RCC 7860 (cell line): Measurements from ENCODE around the gene LYPD6B.

ENCODE experiments used
- DNase-seq: peaks from one replicate; pipeline ENCODE4 v3.0.0-alpha.2; 2015; ENCODE audit warnings: low spot score
- FAIRE-seq: peaks from 2 replicates; lab custom pipeline; 2012; peaks lifted over from hg19 to GRCh38; lab: Jason Lieb, UNC

Gene LYPD6B

GRCh38 chr2:149037851-149038250 is 648 bp upstream of the LYPD6B start:
- DNase-seq (no peak), FAIRE-seq (no peak)

GRCh38 chr2:149039213-149039724 is 770 bp downstream of the LYPD6B start:
- no peak for FAIRE-seq
- no peak for DNase-seq

GRCh38 chr2:149040451-149040850 is 2.0 kb downstream of the LYPD6B start:
- FAIRE-seq (no peak), DNase-seq (no peak)

DNA sequence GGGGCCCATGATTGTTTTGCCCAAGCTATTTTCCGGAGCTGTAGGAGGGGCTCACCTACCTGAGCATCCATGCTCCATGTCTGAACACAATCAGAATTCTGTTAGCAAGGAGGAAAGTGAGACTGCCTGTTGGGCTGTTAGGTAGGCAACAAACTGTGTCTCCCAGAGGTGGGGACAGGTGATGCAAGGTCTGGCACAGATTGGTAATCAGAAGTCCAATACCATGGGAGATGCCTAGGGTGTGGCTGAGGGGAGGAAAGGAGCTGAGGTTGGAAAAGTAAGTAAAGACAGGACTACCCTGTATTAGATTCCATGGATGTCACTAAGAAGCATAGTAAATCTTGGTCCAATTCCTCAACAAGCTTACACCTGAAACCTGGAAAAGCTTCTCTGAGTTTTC is 3.0 kb downstream of the LYPD6B start:
- no peak for FAIRE-seq
- DNase-seq, result no peak

DNA sequence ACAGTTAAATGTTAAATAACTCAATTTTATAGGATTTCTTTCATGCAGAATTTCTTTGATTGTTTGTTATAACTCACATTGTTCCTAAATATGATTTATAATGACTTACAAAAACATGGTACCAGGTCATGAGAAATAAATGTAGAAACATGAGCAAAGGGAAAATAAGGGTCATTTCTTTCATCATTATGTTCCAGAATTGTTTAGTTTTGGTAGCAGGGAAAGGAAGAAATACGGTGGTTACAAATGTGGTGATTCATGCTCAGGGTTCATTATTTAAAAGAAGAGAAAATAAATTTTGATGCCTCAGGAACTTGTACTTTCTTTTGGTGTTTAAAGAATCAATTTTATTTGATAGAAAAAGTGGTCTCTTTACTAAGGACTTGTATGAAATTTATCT is 4.4 kb downstream of the LYPD6B start:
- DNase-seq, result no peak
- FAIRE-seq, result no peak

GRCh38 chr2:149044500-149044899 is 6.0 kb downstream of the LYPD6B start:
- DNase-seq (no peak), FAIRE-seq (no peak)

- no peak for FAIRE-seq
These were observed 8.6 kb downstream of the LYPD6B start for GRCh38 chr2:149047118-149047517.

DNA sequence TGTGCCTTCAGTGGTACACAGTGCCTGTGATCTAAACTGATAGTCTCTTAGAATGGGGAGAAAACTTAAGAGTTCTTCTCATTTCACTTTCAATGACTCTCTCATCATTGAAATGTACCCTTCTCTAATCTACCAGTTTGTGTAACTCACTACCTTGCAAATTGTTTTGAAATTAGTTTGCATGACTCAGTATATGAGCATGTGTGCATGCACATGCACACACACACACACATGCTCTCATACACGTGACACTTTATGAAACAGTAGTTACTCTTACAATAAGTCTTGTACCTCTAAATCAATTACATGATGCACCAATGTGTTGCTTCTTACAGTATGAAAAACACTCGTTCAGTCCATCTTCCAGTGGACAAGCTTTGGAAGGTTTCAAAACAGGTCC is 10.6 kb downstream of the LYPD6B start:
- DNase-seq, result no peak

More at GRCh38 chr2:149047118-149047517, 8.6 kb downstream of the LYPD6B start:
- no peak for DNase-seq

GRCh38 chr2:149050188-149050587 is 11.7 kb downstream of the LYPD6B start:
- DNase-seq, result no peak
- no peak for FAIRE-seq

More for the DNA sequence above, 10.6 kb downstream of the LYPD6B start:
- FAIRE-seq, result no peak

- DNase-seq (no peak), FAIRE-seq (no peak)
These were observed 17.3 kb downstream of the LYPD6B start for GRCh38 chr2:149055751-149056150.

GRCh38 chr2:149056541-149057255 is 18.2 kb downstream of the LYPD6B start:
- DNase-seq (no peak), FAIRE-seq (no peak)

- no peak for DNase-seq
- FAIRE-seq, result no peak
These were observed 18.9 kb downstream of the LYPD6B start for GRCh38 chr2:149057401-149057800.

GRCh38 chr2:149058936-149059335 is 20.4 kb downstream of the LYPD6B start:
- DNase-seq, result no peak
- FAIRE-seq, result no peak

DNA sequence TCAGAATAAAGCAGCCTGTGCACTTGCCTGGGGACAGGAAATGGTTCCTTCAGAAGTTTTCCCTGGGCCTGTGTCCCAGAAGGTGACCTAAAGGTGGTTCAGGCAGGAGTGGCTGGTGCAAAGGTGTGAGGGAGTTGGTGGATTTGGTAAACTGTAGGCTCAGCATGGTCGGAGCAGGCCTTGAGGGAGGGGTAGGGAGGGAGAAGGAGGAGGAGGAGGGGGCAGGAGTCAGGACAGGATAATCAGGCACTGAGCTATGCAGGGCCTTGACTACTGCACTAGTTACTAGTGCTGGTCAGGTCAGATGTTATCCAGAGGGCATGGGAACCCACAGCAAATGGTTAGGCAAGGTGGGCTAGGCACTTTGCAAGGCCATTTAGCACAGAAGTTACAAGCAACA is 21.3 kb downstream of the LYPD6B start:
- FAIRE-seq, result no peak
- no peak for DNase-seq

DNA sequence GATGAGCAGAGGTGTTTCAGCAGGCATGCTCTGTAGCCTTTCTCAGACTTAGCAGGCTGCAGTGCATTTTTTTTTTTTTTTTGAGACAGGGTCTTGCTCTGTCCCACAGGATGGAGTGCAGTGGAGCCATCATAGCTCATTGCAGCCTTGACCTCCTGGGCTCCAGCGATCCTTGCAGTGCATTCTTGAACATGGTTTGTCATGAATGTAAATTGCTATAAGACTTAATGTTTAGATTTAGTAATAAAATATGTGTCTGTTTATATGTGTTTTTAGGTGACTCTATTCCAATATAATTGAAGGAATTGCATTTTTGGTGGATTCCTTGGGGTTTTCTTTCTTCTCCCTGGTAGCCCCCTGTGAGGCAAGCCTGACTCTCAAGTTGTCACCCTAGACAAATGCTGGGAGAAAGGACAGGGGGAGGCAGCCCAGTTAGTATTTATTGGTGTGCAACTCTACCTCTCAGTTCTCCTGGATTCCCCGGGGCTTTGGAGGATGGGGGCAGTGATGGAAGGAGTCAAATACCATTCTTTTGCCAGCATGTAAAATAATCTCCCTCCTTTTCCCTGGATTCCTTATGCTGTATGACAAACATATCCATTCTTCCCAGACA is 22.7 kb downstream of the LYPD6B start:
- DNase-seq (no peak), FAIRE-seq (no peak)

DNA sequence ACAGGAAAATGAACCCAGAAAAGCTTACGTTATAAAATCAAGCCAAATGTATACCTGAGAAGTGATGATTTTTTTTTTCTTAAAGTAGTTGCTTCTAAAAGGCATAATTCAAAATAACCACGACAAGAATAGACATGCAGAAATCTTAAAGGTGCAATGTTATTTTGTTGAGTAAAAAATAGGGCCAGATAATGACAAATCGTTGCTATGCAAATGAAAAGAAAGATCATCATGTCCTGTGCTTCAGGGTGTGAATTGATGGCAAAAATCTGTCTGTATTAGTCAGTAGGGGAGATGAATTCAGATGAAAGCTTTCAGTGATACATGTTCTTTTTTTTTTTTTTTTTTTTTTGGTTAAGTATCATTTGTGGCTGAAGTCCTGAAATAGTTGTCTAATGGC is 24.0 kb downstream of the LYPD6B start:
- FAIRE-seq, result no peak
- no peak for DNase-seq

- FAIRE-seq (no peak), DNase-seq (no peak)
These were observed 24.7 kb downstream of the LYPD6B start for GRCh38 chr2:149063177-149063576.

DNA sequence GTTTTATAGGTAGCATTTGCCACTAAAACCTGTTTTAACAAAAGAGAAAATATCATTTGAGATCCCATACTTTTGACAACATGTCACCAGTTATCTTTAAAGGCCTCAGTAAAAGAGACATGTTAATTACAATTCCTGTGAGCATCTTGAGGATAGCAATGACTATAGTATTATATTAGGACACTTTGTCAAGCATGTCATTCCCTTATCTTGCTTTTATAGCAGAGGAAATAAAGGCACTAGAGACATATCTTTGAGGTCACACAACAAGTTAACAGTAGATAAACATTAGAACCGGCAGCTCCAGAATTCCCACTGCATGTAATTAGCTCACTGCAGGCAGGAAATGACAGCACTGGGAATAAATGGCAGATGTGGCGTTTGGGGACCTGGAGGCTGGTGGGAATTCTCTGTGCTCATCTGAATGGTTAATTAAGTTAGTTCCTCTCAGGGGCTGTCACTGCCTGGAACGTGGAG is 25.9 kb downstream of the LYPD6B start:
- DNase-seq (no peak), FAIRE-seq (no peak)

DNA sequence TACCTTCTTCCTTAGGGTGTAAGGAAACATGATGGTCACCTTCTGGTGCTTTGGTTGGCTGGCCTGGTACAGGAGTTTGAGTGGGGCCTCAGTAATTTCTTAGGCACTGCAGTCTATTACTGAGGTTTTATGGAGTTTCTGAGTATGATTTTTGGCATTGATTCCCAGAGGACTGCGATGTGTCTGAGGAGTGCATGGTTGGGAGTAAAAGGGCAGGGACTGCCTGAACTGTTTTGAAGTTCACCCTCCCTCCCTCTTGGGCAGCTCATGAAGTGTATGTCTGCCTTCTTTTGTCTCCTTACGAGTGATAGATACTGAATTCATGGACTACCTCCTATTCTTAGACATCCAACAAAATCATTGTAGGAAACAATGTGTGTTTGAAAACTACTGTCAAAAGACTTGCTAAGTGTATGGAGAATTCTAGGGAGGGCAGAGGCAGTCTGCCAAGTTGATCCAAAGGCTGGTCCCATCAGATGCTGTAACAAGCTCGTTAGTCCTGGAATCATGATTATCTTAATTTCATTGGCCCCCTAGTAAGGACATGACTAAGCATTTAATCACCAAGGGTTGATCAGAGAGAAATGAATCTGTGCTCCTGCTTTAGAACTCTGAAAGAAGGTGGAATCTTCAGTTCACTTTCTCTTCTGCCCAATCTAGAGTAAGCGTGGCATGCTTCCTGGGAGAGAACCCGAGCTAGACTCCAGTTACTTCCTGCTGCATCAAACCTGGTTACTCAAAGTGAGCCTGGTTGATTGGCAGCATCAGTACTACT is 26.5 kb downstream of the LYPD6B start:
- FAIRE-seq (no peak), DNase-seq (no peak)

DNA sequence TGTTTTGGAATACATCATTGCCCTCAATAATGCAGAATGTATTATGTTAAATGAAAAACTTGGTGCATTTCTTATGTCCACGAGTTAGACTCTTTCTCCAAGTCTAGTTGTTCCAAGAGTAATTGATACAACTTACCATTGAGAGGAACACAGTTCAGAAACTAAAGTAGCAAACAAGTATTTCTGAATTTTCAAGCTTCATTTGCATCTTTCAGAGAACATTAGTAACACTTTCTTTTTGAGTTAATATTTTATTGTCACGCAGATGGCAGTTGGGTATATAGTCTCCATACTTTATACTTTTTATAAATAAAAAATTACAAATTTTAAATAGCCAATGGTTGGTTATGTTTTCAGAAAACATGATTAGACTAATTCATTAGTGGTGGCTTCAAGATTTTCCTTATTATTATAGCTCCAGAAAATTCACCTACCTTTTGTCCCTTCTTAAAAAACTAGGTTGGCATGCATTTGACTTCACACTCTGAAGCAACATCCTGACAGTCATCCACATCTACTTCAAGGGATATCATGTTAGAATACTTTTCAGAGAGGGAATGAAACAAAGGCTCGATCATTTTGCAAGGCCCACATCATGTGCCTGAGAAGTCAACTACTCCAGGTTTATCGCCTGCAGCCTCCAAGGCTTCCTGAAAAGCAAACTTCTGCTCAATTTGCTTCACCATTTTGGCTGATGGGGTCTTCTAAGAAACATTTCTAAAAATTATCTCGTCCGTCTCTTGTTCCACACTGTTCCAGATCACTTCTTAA is 29.9 kb downstream of the LYPD6B start:
- FAIRE-seq (no peak), DNase-seq (no peak)
